ENCODE data around the gene EBF3.

DNA sequence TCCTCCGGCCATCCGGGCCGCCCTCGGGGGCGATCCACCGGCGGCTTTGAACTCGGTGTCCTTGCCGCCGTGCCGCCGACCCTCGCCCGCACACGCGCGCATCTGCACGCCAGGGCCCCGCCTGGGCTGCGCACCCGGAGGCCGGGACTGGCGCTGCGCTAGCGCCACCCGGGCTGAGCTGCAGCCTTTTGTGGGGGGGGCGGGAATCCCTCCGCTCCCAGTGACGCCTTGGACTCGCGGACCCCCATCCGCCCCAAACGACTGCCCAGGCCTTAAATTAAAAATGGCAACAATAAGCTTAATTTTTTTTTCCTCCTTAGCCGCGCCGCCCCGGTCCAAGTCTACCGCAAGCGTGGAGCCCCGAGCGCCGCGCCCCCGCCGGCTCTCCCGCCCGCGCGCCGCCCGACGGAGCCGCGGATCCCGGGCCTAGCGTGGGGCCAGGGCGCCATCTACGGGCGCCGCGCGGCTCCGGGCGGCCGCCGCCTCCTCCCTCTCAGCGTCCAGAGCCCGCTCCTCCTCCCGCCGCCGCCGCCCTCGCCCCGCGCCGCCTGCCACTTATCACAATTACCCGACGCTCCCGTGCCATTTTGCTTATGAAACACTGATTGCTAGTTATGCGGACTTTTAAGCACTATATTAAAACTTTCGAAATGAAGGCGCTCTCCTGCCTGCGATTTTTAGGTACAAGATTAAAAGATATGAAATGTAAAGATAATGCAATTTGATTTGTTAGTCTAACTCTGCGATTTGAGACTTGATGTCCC lies 7.5 kb upstream of the EBF3 start:
- 0 out of 2 replicates have a peak, but pooled peaks have one; percentile 38 for TF ChIP-seq TCF7L2 (IDR thresholded peaks at IDR 0.05; ENCODE audit: low read depth, low read length)
- TF ChIP-seq, protein P1, sequence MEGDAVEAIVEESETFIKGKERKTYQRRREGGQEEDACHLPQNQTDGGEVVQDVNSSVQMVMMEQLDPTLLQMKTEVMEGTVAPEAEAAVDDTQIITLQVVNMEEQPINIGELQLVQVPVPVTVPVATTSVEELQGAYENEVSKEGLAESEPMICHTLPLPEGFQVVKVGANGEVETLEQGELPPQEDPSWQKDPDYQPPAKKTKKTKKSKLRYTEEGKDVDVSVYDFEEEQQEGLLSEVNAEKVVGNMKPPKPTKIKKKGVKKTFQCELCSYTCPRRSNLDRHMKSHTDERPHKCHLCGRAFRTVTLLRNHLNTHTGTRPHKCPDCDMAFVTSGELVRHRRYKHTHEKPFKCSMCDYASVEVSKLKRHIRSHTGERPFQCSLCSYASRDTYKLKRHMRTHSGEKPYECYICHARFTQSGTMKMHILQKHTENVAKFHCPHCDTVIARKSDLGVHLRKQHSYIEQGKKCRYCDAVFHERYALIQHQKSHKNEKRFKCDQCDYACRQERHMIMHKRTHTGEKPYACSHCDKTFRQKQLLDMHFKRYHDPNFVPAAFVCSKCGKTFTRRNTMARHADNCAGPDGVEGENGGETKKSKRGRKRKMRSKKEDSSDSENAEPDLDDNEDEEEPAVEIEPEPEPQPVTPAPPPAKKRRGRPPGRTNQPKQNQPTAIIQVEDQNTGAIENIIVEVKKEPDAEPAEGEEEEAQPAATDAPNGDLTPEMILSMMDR (IDR thresholded peaks at IDR 0.05): peak; percentile 99
